Mesenchymal stem cell (in vitro differentiated cells and primary cell): ENCODE data around the gene PPP4C.

Source experiments
- DNase-seq: peaks from one replicate; pipeline ENCODE4 v3.0.0-alpha.2; 2013
- H2AFZ ChIP-seq: one replicate; pipeline ENCODE4 v1.6.1; 2013; ENCODE audit warnings: low read depth, mild to moderate bottlenecking, control low read depth, inconsistent platforms, low read length, moderate library complexity
- H2AK5ac ChIP-seq: 2 replicates; pipeline ENCODE4 v1.6.1; 2013; ENCODE audit warnings: low read length, moderate library complexity, mild to moderate bottlenecking, inconsistent platforms; ENCODE audit not compliant: severe bottlenecking
- H2BK120ac ChIP-seq: one replicate; pipeline ENCODE4 v1.6.1; 2013; ENCODE audit warnings: low read depth, mild to moderate bottlenecking, inconsistent platforms, low read length, moderate library complexity
- H2BK12ac ChIP-seq, 2 experiments: one replicate each; pipeline ENCODE4 v1.6.1; 2013; ENCODE audit warnings: inconsistent platforms in 2 of 2, low read length in 2 of 2, mild to moderate bottlenecking in 2 of 2, moderate library complexity in 2 of 2, control low read depth in 1 of 2
- H2BK15ac ChIP-seq: one replicate; pipeline ENCODE4 v1.6.1; 2013; ENCODE audit warnings: mild to moderate bottlenecking, low read depth, inconsistent platforms; ENCODE audit not compliant: poor library complexity, severe bottlenecking
- H2BK5ac ChIP-seq: 2 replicates; pipeline ENCODE4 v1.6.1; 2013; ENCODE audit warnings: low read depth, mild to moderate bottlenecking, low read length, control low read depth, inconsistent platforms; ENCODE audit not compliant: poor library complexity, severe bottlenecking
- H3K14ac ChIP-seq, 2 experiments: one replicate each; pipeline ENCODE4 v1.6.1; 2013; ENCODE audit warnings: inconsistent platforms in 2 of 2, low read length in 2 of 2, control low read depth in 1 of 2, mild to moderate bottlenecking in 1 of 2, moderate library complexity in 1 of 2
- H3K18ac ChIP-seq, 2 experiments: one replicate each; pipeline ENCODE4 v1.6.1; 2013; ENCODE audit warnings: inconsistent platforms in 2 of 2, low read length in 2 of 2, control low read depth in 1 of 2, low read depth in 1 of 2, mild to moderate bottlenecking in 1 of 2
- H3K23ac ChIP-seq, 2 experiments: one replicate each; pipeline ENCODE4 v1.6.1; 2013; ENCODE audit warnings: inconsistent platforms in 2 of 2, low read length in 2 of 2, mild to moderate bottlenecking in 2 of 2, moderate library complexity in 2 of 2, control low read depth in 1 of 2
- H3K27ac ChIP-seq: 2 replicates; pipeline ENCODE4 v1.5.1; 2013; ENCODE audit warnings: mild to moderate bottlenecking, moderate library complexity, low read length, control low read depth, inconsistent platforms; ENCODE audit not compliant: poor library complexity, severe bottlenecking
- H3K27me3 ChIP-seq, 2 experiments: 2 replicates each; pipeline versions ENCODE4 v1.6.1 to v1.7.0; 2013; ENCODE audit warnings: low read length in 2 of 2, mild to moderate bottlenecking in 2 of 2, moderate library complexity in 2 of 2, control low read depth in 1 of 2, inconsistent platforms in 1 of 2; ENCODE audit not compliant: control insufficient read depth in 1 of 2, insufficient read depth in 1 of 2
- H3K36me3 ChIP-seq, 2 experiments: 2 replicates each; pipeline versions ENCODE4 v1.6.1 to v1.7.0; 2013; ENCODE audit warnings: low read length in 2 of 2, control low read depth in 1 of 2, inconsistent platforms in 1 of 2, low read depth in 1 of 2, mild to moderate bottlenecking in 1 of 2; ENCODE audit not compliant: insufficient read depth in 2 of 2, control insufficient read depth in 1 of 2
- H3K4ac ChIP-seq, 2 experiments: one replicate each; pipeline ENCODE4 v1.6.1; 2013; ENCODE audit warnings: inconsistent platforms in 2 of 2, low read length in 2 of 2, mild to moderate bottlenecking in 2 of 2, moderate library complexity in 2 of 2, control low read depth in 1 of 2, low read depth in 1 of 2
- H3K4me1 ChIP-seq: 2 replicates; pipeline ENCODE4 v1.6.1; 2013; ENCODE audit warnings: low read depth, low read length, control low read depth; ENCODE audit not compliant: control insufficient read depth, insufficient read depth
- H3K4me2 ChIP-seq: 2 replicates; pipeline ENCODE4 v1.6.1; 2013; ENCODE audit warnings: low read length, mild to moderate bottlenecking, inconsistent platforms; ENCODE audit not compliant: poor library complexity, severe bottlenecking
- H3K4me3 ChIP-seq, 2 experiments: 2 replicates each; pipeline versions ENCODE4 v1.5.1 to v1.7.0; 2013; ENCODE audit warnings: low read length in 2 of 2, mild to moderate bottlenecking in 2 of 2, control low read depth in 1 of 2, low read depth in 1 of 2; ENCODE audit not compliant: insufficient read depth in 1 of 2
- H3K79me1 ChIP-seq: replicated peaks from 2 replicates; pipeline ENCODE4 v1.6.1; 2013; ENCODE audit warnings: mild to moderate bottlenecking, control low read depth, low read length, inconsistent platforms; ENCODE audit not compliant: poor library complexity, severe bottlenecking
- H3K9ac ChIP-seq: 2 replicates; pipeline ENCODE4 v1.7.0; 2013; ENCODE audit warnings: mild to moderate bottlenecking, low read length, moderate library complexity
- H3K9me3 ChIP-seq: 2 replicates; pipeline ENCODE4 v1.7.0; 2013; ENCODE audit warnings: mild to moderate bottlenecking, low read length; ENCODE audit not compliant: control insufficient read depth
- H4K8ac ChIP-seq: one replicate; pipeline ENCODE4 v1.6.1; 2013; ENCODE audit warnings: inconsistent platforms, mild to moderate bottlenecking, low read length, moderate library complexity
- H4K91ac ChIP-seq: one replicate; pipeline ENCODE4 v1.6.1; 2013; ENCODE audit warnings: mild to moderate bottlenecking, low read length, inconsistent platforms
- WGBS: methylation state at CpG from one replicate; pipeline ENCODE4 v1.1.7; 2013; ENCODE audit warnings: mixed read lengths; 5-methylcytosine and 5-hydroxymethylcytosine counted together

Gene PPP4C

GRCh38 chr16:30041841-30042240 lies 34.0 kb upstream of the PPP4C start:
- Histone ChIP-seq H3K14ac (no peak overlapping the region), H2AFZ (no peak overlapping the region), H2BK12ac (no peak overlapping the region), H2BK15ac (no peak overlapping the region), H3K18ac (no peak overlapping the region), H3K27ac (no peak overlapping the region), H3K4me2 (no peak overlapping the region), H3K36me3 (no peaks in the 10 kb centered on the region), H3K9me3 (no peaks in the 10 kb centered on the region), H3K23ac (no peak overlapping the region), H4K8ac (no peak overlapping the region), H2AK5ac (no peak overlapping the region), H2BK5ac (no peak overlapping the region), H3K9ac (no peak overlapping the region), H3K4me3 (no peak overlapping the region), H3K79me1 (no peaks in the 10 kb centered on the region), H2BK120ac (no peak overlapping the region), H3K27me3 (peaks cover 5 to 12% of the 10 kb centered on the region in 2 experiments), H4K91ac (no peak overlapping the region), H3K4me1 (no peaks in the 10 kb centered on the region), H3K4ac (no peak overlapping the region)
- DNase-seq = peak; percentile 52
- 88% methylated on average over 1 of the region's 5 CpGs for WGBS

- no peak overlapping the region for H3K9ac ChIP-seq
These were observed 29.6 kb upstream of the PPP4C start for GRCh38 chr16:30046178-30046577.

GRCh38 chr16:30046588-30046987 lies 29.2 kb upstream of the PPP4C start:
- H3K9ac ChIP-seq = no peak overlapping the region
- H2BK12ac ChIP-seq = no peak overlapping the region
- H2BK15ac ChIP-seq = no peak overlapping the region
- H3K4me3 ChIP-seq = no peak overlapping the region
- no peak overlapping the region for H3K27ac ChIP-seq
- H3K23ac ChIP-seq = no peak overlapping the region
- DNase-seq = no peak
- H3K4me2 ChIP-seq = no peak overlapping the region
- no peaks in the 10 kb centered on the region for H3K4me1 ChIP-seq
- H2AFZ ChIP-seq = no peak overlapping the region
- no peaks in the 10 kb centered on the region for H3K79me1 ChIP-seq
- H3K4ac ChIP-seq = no peak overlapping the region
- no peak overlapping the region for H3K14ac ChIP-seq
- H3K36me3 ChIP-seq = no peaks in the 10 kb centered on the region
- no peak overlapping the region for H4K91ac ChIP-seq
- H2BK120ac ChIP-seq = no peak overlapping the region
- peaks cover 4 to 5% of the 10 kb centered on the region in 2 experiments for H3K27me3 ChIP-seq
- H3K9me3 ChIP-seq = no peaks in the 10 kb centered on the region
- no CpG with 5 or more reads among the region's 1 CpG for WGBS
- no peak overlapping the region for H2BK5ac ChIP-seq
- no peak overlapping the region for H3K18ac ChIP-seq
- no peak overlapping the region for H4K8ac ChIP-seq
- no peak overlapping the region for H2AK5ac ChIP-seq

More at GRCh38 chr16:30046178-30046577, 29.6 kb upstream of the PPP4C start:
- Histone ChIP-seq H3K4me2 (no peak overlapping the region), H3K4me1 (no peaks in the 10 kb centered on the region), H2BK120ac (no peak overlapping the region), H3K9me3 (no peaks in the 10 kb centered on the region), H3K27me3 (peaks cover 4 to 5% of the 10 kb centered on the region in 2 experiments), H2AFZ (no peak overlapping the region), H3K79me1 (no peaks in the 10 kb centered on the region), H4K91ac (no peak overlapping the region), H2BK12ac (no peak overlapping the region), H3K4me3 (no peak overlapping the region), H3K18ac (no peak overlapping the region), H3K14ac (no peak overlapping the region), H2AK5ac (no peak overlapping the region), H3K4ac (no peak overlapping the region), H2BK5ac (no peak overlapping the region), H3K23ac (no peak overlapping the region), H3K36me3 (no peaks in the 10 kb centered on the region), H3K27ac (no peak overlapping the region), H2BK15ac (no peak overlapping the region), H4K8ac (no peak overlapping the region)
- no peak for DNase-seq
- WGBS = 65% methylated on average over 6 of the region's 8 CpGs

GRCh38 chr16:30049871-30050270 lies 25.9 kb upstream of the PPP4C start:
- H2AFZ ChIP-seq = no peak overlapping the region
- H3K27ac ChIP-seq = no peak overlapping the region
- H3K4me2 ChIP-seq = no peak overlapping the region
- H3K18ac ChIP-seq = no peak overlapping the region
- peak overlapping the region in 1 of 2 experiments; percentile 5 for H3K23ac ChIP-seq
- WGBS = 95% methylated on average over 8 of the region's 8 CpGs
- H3K9ac ChIP-seq = no peak overlapping the region
- no peak overlapping the region for H2BK120ac ChIP-seq
- H3K4me1 ChIP-seq = peaks cover 7% of the 10 kb centered on the region
- H3K27me3 ChIP-seq = peaks cover 4 to 5% of the 10 kb centered on the region in 2 experiments
- H2AK5ac ChIP-seq = no peak overlapping the region
- H2BK5ac ChIP-seq = no peak overlapping the region
- H2BK12ac ChIP-seq = no peak overlapping the region
- no peak overlapping the region for H3K4me3 ChIP-seq
- H3K9me3 ChIP-seq = no peaks in the 10 kb centered on the region
- H3K4ac ChIP-seq = no peak overlapping the region
- DNase-seq = no peak
- H2BK15ac ChIP-seq = peak overlapping the region; percentile 12
- H4K91ac ChIP-seq = no peak overlapping the region
- peaks cover 7% of the 10 kb centered on the region for H3K79me1 ChIP-seq
- no peak overlapping the region for H4K8ac ChIP-seq
- no peaks in the 10 kb centered on the region for H3K36me3 ChIP-seq
- H3K14ac ChIP-seq = no peak overlapping the region
